Measurements from ENCODE around the gene SMIM34.
"Not testable (repeated sequence)": the region's sequence is repeated elsewhere in the genome, so short reads cannot be mapped to it uniquely, and the experiment has no call there.

SMIM34 gene

GRCh38 chr21:34423805-34424204 lies at the start of gene SMIM34:
SMIM34 (minus strand) TSS chr21:34423951; CDS start chr21:34423839, 112 bp downstream.
- not testable (repeated sequence) for DNase-seq

- not testable (repeated sequence) for DNase-seq
These were observed 43.6 kb upstream of the SMIM34 start for GRCh38 chr21:34467333-34467732.

GRCh38 chr21:34459426-34459825 lies 35.7 kb upstream of the SMIM34 start:
- DNase-seq = not testable (repeated sequence)

- DNase-seq = not testable (repeated sequence)
These were observed 34.5 kb upstream of the SMIM34 start for GRCh38 chr21:34458266-34458665.

- not testable (repeated sequence) for DNase-seq
These were observed 32.4 kb upstream of the SMIM34 start for GRCh38 chr21:34456180-34456579.

- DNase-seq = not testable (repeated sequence)
These were observed 31.9 kb upstream of the SMIM34 start for GRCh38 chr21:34455628-34456027.

- not testable (repeated sequence) for DNase-seq
These were observed 23.3 kb upstream of the SMIM34 start for GRCh38 chr21:34447018-34447417.

- DNase-seq = not testable (repeated sequence)
These were observed 19.7 kb upstream of the SMIM34 start for GRCh38 chr21:34443486-34443885.

GRCh38 chr21:34429710-34430109 lies 6.0 kb upstream of the SMIM34 start:
- DNase-seq = not testable (repeated sequence)

GRCh38 chr21:34428441-34428840 lies 4.7 kb upstream of the SMIM34 start:
- not testable (repeated sequence) for DNase-seq

GRCh38 chr21:34427339-34427738 lies 3.6 kb upstream of the SMIM34 start:
- DNase-seq = not testable (repeated sequence)

- not testable (repeated sequence) for DNase-seq
These were observed 6.2 kb downstream of the SMIM34 start for GRCh38 chr21:34417448-34418077.

- not testable (repeated sequence) for DNase-seq
These were observed 16.5 kb downstream of the SMIM34 start for GRCh38 chr21:34407294-34407693.

GRCh38 chr21:34406676-34407075 lies 17.1 kb downstream of the SMIM34 start:
- DNase-seq = not testable (repeated sequence)

GRCh38 chr21:34406102-34406501 lies 17.6 kb downstream of the SMIM34 start:
- not testable (repeated sequence) for DNase-seq

- not testable (repeated sequence) for DNase-seq
These were observed 18.1 kb downstream of the SMIM34 start for GRCh38 chr21:34405686-34406085.

GRCh38 chr21:34404742-34405141 lies 19.0 kb downstream of the SMIM34 start:
- not testable (repeated sequence) for DNase-seq

- DNase-seq = not testable (repeated sequence)
These were observed 23.2 kb downstream of the SMIM34 start for GRCh38 chr21:34400522-34400921.

- DNase-seq = not testable (repeated sequence)
These were observed 39.9 kb downstream of the SMIM34 start for GRCh38 chr21:34383724-34384415.

GRCh38 chr21:34383138-34383537 lies 40.6 kb downstream of the SMIM34 start:
- not testable (repeated sequence) for DNase-seq

- DNase-seq = not testable (repeated sequence)
These were observed 48.2 kb downstream of the SMIM34 start for GRCh38 chr21:34375619-34375972.

GRCh38 chr21:34374940-34375618 lies 48.7 kb downstream of the SMIM34 start, which contains the start of gene SMIM11:
SMIM11 (plus strand) TSS chr21:34375507; CDS start chr21:34379505, 3,998 bp downstream.
- not testable (repeated sequence) for DNase-seq

- not testable (repeated sequence) for DNase-seq
These were observed 49.3 kb downstream of the SMIM34 start for GRCh38 chr21:34374462-34374861.

Measured in NCI-H187 (cell line).